ENCODE measurements around the gene RALGDS.
"Not testable (repeated sequence)": the region's sequence is repeated elsewhere in the genome, so short reads cannot be mapped to it uniquely, and the experiment has no call there.

Gene RALGDS

DNA sequence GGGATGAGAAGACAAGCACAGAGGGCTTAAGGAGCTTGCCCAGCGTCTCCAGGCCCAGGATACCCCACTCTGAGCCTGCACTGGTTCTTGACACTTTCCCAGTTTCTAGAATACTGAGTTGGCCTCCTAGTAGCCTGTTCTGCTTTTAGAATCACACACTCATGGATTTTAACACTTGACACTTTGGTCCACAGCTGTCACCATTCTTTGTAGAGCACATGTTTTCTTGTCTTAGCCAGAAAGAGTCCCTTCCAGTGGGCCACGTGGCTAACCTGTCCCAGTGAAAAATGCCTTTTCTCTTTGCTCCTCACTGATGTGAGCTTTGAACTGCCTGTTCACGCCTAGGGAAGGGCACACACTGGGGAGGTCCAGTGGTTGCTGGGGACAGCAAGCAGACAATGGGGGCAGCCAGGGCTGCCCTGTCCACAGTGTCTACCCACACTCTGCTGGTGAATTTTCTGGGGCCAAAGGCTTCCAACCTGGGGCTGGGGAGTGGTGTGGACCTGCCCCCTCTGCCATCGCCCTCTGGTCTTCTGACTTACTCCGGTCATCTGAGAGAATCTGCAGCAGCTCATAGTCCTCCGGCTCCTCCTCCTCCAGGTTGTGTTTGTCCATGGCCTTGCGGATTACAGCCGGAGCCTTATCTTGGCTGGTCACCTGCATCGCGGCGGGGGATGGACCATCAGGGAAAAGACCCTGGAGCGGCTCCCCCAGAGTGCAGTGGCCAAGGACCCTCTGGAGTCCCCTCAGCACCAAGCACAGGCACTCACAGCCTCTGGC, 21.1 kb downstream of the RALGDS start:
- peaks cover 54 to 76% of the 10 kb centered on the region in 2 donors for H3K36me3 ChIP-seq (ENCODE audit: control insufficient read depth in 1 of 2, insufficient read depth in 2 of 2, low read length in 2 of 2)
- H3K4me1 ChIP-seq (ENCODE audit: control insufficient read depth in 1 of 2, insufficient read depth in 2 of 2, low read length in 2 of 2): peaks cover 4 to 5% of the 10 kb centered on the region in 2 donors
- H3K9ac ChIP-seq (ENCODE audit: low read depth in 1 of 2, low read length in 2 of 2): no peak overlapping the region
- peaks cover 4 to 12% of the 10 kb centered on the region in 2 donors for H3K9me3 ChIP-seq (ENCODE audit: control insufficient read depth in 1 of 2, low read length in 2 of 2)
- no peak overlapping the region for H3K4me3 ChIP-seq (ENCODE audit: low read depth in 1 of 2, low read length in 2 of 2)
- H3K27me3 ChIP-seq (ENCODE audit: control insufficient read depth in 1 of 2, insufficient read depth in 2 of 2, low read length in 2 of 2): no peaks in the 10 kb centered on the region
- no peak overlapping the region for H3K27ac ChIP-seq (ENCODE audit: low read depth, low read length)

DNA sequence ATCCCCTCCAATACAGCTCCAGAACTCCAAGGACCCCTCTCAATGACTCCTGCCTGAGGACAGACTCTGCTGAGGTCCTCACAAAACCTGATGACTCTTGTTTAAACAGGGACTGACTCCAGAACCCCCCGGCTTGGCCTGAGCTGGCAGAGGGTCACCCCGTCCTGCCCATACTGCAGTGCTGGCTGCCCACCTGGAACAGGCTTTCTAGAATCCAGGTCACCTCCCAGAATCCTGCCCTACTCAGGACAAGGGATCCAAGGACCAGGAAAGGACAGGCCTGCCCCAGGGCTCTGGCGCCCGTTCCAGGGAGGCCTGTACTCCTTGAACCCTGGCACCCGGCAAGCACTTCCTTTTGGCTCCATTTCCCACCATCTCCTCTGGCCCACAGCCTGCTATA, 22.2 kb downstream of the RALGDS start:
- Histone ChIP-seq H3K27ac (ENCODE audit: low read depth, low read length) (no peak overlapping the region), H3K4me1 (ENCODE audit: control insufficient read depth in 1 of 2, insufficient read depth in 2 of 2, low read length in 2 of 2) (peaks cover 4 to 5% of the 10 kb centered on the region in 2 donors), H3K9ac (ENCODE audit: low read depth in 1 of 2, low read length in 2 of 2) (no peak overlapping the region), H3K9me3 (ENCODE audit: control insufficient read depth in 1 of 2, low read length in 2 of 2) (peaks cover 4 to 12% of the 10 kb centered on the region in 2 donors), H3K36me3 (ENCODE audit: control insufficient read depth in 1 of 2, insufficient read depth in 2 of 2, low read length in 2 of 2) (peaks cover 54 to 72% of the 10 kb centered on the region in 2 donors), H3K27me3 (ENCODE audit: control insufficient read depth in 1 of 2, insufficient read depth in 2 of 2, low read length in 2 of 2) (no peaks in the 10 kb centered on the region), H3K4me3 (ENCODE audit: low read depth in 1 of 2, low read length in 2 of 2) (no peak overlapping the region)

DNA sequence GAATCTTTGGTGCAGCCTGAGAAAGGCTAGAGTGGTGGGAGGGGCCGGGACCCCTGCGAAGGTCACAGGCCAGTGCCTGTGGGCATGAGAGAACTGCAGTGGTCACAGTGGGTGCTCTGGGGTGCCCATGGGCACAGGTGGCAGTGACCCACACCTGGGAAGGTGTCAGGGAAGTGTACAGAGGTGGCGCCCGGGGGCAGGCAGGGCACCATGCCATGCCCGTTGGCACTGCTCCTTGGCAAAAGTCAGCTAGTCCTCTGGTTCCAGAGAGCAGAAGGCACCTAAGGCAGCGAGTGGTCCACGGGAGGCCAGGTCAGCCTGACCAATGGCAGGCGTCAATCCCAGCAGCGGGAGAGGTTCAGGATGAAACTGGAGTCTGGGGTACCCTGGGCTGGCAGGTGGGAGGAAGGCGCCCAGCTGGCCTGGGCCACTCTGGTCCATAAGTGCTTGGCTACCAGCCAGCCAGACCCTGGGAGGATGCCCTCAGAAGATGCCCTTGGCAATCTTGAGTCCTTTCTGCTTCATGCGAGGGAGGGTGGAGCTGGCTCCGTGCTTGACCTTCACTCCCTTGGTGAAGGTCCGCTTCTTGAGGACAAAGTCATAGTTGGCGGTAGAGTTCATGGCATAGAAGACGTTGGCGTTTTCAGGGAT, 22.8 kb downstream of the RALGDS start:
- Histone ChIP-seq H3K27me3 (ENCODE audit: control insufficient read depth in 1 of 2, insufficient read depth in 2 of 2, low read length in 2 of 2) (no peaks in the 10 kb centered on the region), H3K27ac (ENCODE audit: low read depth, low read length) (no peak overlapping the region), H3K4me1 (ENCODE audit: control insufficient read depth in 1 of 2, insufficient read depth in 2 of 2, low read length in 2 of 2) (peaks cover 0 to 1% of the 10 kb centered on the region in 2 donors), H3K4me3 (ENCODE audit: low read depth in 1 of 2, low read length in 2 of 2) (no peak overlapping the region), H3K9ac (ENCODE audit: low read depth in 1 of 2, low read length in 2 of 2) (no peak overlapping the region), H3K36me3 (ENCODE audit: control insufficient read depth in 1 of 2, insufficient read depth in 2 of 2, low read length in 2 of 2) (peaks cover 54 to 65% of the 10 kb centered on the region in 2 donors), H3K9me3 (ENCODE audit: control insufficient read depth in 1 of 2, low read length in 2 of 2) (peaks cover 4 to 12% of the 10 kb centered on the region in 2 donors)

DNA sequence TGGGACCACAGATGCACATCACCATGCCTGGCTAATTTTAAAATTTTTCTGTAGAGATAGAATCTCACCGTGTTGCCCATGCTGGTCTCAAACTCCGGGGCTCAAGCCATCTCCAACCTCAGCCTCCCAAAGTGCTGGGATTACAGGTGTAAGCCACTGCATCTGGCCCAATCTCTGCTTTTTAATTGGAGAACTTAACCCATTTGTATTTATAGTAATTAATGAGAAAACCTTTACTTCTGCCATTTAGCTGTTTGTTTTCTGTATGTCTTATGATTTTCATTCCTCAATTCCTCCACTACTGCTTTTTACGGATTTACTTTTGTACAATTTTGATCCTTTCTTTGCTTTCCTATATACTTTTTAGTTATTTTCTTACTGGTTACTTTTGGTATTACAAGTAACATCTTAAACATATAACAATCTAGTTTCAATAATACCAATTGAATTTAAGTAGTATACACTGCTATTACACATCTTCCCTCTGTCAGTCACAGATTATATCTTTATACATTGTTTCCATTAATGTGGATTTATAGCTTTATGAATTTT, 26.1 kb downstream of the RALGDS start:
- H3K36me3 ChIP-seq (ENCODE audit: control insufficient read depth in 1 of 2, insufficient read depth in 2 of 2, low read length in 2 of 2): peaks cover 25 to 32% of the 10 kb centered on the region in 2 donors
- peaks cover 4 to 12% of the 10 kb centered on the region in 2 donors for H3K9me3 ChIP-seq (ENCODE audit: control insufficient read depth in 1 of 2, low read length in 2 of 2)
- H3K9ac ChIP-seq (ENCODE audit: low read depth in 1 of 2, low read length in 2 of 2): no peak overlapping the region
- H3K4me1 ChIP-seq (ENCODE audit: control insufficient read depth in 1 of 2, insufficient read depth in 2 of 2, low read length in 2 of 2): no peaks in the 10 kb centered on the region
- H3K27ac ChIP-seq (ENCODE audit: low read depth, low read length): no peak overlapping the region
- H3K27me3 ChIP-seq (ENCODE audit: control insufficient read depth in 1 of 2, insufficient read depth in 2 of 2, low read length in 2 of 2): no peaks in the 10 kb centered on the region
- H3K4me3 ChIP-seq (ENCODE audit: low read depth in 1 of 2, low read length in 2 of 2): no peak overlapping the region

DNA sequence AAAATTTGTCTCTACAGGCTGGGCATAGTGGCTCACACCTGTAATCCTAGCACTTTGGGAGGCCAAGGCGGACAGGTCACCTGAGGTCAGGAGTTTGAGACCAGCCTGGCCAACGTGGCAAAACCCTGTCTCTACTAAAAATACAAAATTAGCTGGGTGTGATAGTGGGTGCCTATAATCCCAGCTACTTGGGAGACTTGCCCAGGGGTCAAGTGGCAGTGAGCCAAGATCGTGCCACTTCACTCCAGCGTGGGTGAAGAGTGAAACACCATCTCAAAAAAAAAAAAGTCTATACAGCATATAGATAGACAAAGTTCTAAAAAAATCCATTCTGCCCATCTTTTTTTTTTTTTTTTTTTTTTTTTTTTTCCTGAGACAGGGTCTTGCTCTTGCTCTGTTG, 26.7 kb downstream of the RALGDS start:
- H3K9ac ChIP-seq (ENCODE audit: low read depth in 1 of 2, low read length in 2 of 2); H3K4me1 ChIP-seq (ENCODE audit: control insufficient read depth in 1 of 2, insufficient read depth in 2 of 2, low read length in 2 of 2); H3K4me3 ChIP-seq (ENCODE audit: low read depth in 1 of 2, low read length in 2 of 2); H3K27ac ChIP-seq (ENCODE audit: low read depth, low read length); H3K27me3 ChIP-seq (ENCODE audit: control insufficient read depth in 1 of 2, insufficient read depth in 2 of 2, low read length in 2 of 2): not testable (repeated sequence)
- H3K9me3 ChIP-seq (ENCODE audit: control insufficient read depth in 1 of 2, low read length in 2 of 2): peaks cover 4 to 12% of the 10 kb centered on the region in 2 donors
- peaks cover 22 to 26% of the 10 kb centered on the region in 2 donors for H3K36me3 ChIP-seq (ENCODE audit: control insufficient read depth in 1 of 2, insufficient read depth in 2 of 2, low read length in 2 of 2)

DNA sequence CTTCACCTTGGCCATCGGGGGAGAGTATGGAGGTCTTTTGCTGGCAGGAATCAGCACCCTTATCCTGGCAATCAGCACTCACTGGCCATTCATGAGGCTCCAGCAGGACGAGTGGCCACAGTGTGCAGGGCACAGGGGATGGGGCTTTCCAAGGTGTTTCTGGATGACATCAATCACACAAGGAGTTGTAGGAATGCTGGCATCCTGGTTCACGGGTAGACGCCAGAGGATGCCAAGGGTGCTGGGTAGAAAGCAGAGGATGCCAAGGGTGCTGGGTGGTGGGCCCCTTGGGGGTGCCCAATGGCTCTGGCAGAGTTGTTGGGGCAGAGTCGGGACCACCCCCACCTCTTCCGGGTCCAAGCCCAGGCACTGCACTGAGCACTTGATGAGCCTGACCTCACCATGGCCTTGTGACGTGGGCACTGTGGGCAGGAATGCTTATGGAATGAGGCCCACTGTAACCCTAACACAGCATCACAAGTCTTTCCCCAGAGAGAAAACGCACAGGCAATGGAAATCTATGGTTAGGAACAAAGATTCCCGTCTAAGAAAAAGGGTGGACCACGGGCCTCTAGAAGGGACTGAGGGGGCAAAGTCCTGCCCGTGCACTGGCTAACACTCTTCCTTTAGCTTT, 30.2 kb downstream of the RALGDS start:
- Histone ChIP-seq H3K4me3 (ENCODE audit: low read depth in 1 of 2, low read length in 2 of 2) (no peak overlapping the region), H3K27ac (ENCODE audit: low read depth, low read length) (no peak overlapping the region), H3K9me3 (ENCODE audit: control insufficient read depth in 1 of 2, low read length in 2 of 2) (peaks cover 0 to 3% of the 10 kb centered on the region in 2 donors)

DNA sequence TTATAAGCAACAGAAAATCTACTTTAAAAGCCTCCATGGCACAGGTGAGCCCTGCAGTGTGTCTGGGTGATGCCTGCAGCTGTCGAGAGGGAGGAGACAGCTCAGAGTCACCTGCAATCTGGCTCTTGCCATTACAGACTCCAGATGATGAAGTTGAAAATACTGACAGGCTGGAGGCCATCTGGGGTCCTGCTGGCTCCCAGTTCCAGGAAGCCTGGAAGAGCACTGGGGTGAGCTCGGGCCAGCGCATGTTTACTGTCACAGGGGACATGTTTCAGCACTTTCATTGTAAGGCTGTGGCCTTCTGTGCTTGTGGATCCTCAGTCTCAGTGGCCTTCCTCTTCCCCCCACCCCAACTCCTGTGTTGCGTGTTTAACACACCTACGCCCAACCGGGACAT, 30.9 kb downstream of the RALGDS start:
- Histone ChIP-seq H3K27me3 (ENCODE audit: control insufficient read depth in 1 of 2, insufficient read depth in 2 of 2, low read length in 2 of 2) (no peaks in the 10 kb centered on the region), H3K36me3 (ENCODE audit: control insufficient read depth in 1 of 2, insufficient read depth in 2 of 2, low read length in 2 of 2) (no peaks in the 10 kb centered on the region), H3K4me3 (ENCODE audit: low read depth in 1 of 2, low read length in 2 of 2) (no peak overlapping the region), H3K9me3 (ENCODE audit: control insufficient read depth in 1 of 2, low read length in 2 of 2) (no peaks in the 10 kb centered on the region), H3K9ac (ENCODE audit: low read depth in 1 of 2, low read length in 2 of 2) (no peak overlapping the region), H3K4me1 (ENCODE audit: control insufficient read depth in 1 of 2, insufficient read depth in 2 of 2, low read length in 2 of 2) (peaks cover 0 to 3% of the 10 kb centered on the region in 2 donors), H3K27ac (ENCODE audit: low read depth, low read length) (no peak overlapping the region)

More for the DNA sequence above, 30.2 kb downstream of the RALGDS start:
- Histone ChIP-seq H3K36me3 (ENCODE audit: control insufficient read depth in 1 of 2, insufficient read depth in 2 of 2, low read length in 2 of 2) (no peaks in the 10 kb centered on the region), H3K4me1 (ENCODE audit: control insufficient read depth in 1 of 2, insufficient read depth in 2 of 2, low read length in 2 of 2) (peaks cover 0 to 3% of the 10 kb centered on the region in 2 donors), H3K9ac (ENCODE audit: low read depth in 1 of 2, low read length in 2 of 2) (no peak overlapping the region), H3K27me3 (ENCODE audit: control insufficient read depth in 1 of 2, insufficient read depth in 2 of 2, low read length in 2 of 2) (no peaks in the 10 kb centered on the region)

DNA sequence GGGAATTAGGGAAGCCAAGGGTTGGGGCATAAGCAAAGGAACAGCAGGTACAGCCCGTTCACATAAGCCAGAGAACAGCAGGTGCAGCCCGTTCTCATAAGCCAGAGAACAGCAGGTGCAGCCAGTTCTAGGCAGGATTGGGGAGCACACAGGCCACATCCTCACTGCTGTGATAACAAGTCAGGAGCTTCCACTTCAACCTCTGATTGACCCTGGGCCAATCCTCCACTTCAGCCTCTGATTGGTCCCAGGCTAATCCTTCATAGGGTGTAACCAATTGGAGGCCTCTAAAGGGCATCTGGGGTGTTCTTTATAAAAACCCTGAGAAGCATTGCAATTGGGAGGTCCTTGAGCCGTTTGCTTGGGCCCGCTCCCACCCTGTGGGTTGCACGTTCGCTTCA, 31.8 kb downstream of the RALGDS start:
- H3K27me3 ChIP-seq (ENCODE audit: control insufficient read depth in 1 of 2, insufficient read depth in 2 of 2, low read length in 2 of 2): no peaks in the 10 kb centered on the region
- H3K9ac ChIP-seq (ENCODE audit: low read depth in 1 of 2, low read length in 2 of 2): no peak overlapping the region
- H3K36me3 ChIP-seq (ENCODE audit: control insufficient read depth in 1 of 2, insufficient read depth in 2 of 2, low read length in 2 of 2): no peaks in the 10 kb centered on the region
- no peaks in the 10 kb centered on the region for H3K9me3 ChIP-seq (ENCODE audit: control insufficient read depth in 1 of 2, low read length in 2 of 2)
- peaks cover 0 to 3% of the 10 kb centered on the region in 2 donors for H3K4me1 ChIP-seq (ENCODE audit: control insufficient read depth in 1 of 2, insufficient read depth in 2 of 2, low read length in 2 of 2)
- no peak overlapping the region for H3K4me3 ChIP-seq (ENCODE audit: low read depth in 1 of 2, low read length in 2 of 2)
- H3K27ac ChIP-seq (ENCODE audit: low read depth, low read length): no peak overlapping the region

DNA sequence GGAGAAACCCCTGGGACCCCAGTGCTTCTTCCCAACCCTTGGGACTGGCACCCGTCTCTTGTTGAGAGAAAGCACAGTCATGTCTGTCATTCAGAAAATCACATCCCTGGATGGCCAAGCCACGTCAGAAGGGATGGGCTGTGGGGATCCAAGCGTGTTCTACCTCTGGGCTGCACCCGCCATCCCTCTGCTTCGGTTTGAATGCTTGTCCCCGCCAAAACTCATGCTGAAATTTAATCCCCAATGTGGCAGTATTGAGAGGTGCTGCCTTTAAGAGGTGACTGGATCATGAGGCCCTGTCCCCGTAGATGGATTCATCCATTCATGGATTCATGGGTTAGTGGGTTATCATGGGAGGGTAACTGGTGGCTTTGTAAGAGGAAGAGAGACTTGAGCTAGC, 32.3 kb downstream of the RALGDS start:
- Histone ChIP-seq H3K4me3 (ENCODE audit: low read depth in 1 of 2, low read length in 2 of 2) (no peak overlapping the region), H3K36me3 (ENCODE audit: control insufficient read depth in 1 of 2, insufficient read depth in 2 of 2, low read length in 2 of 2) (no peaks in the 10 kb centered on the region)

More for the DNA sequence above, 32.3 kb downstream of the RALGDS start:
- H3K27me3 ChIP-seq (ENCODE audit: control insufficient read depth in 1 of 2, insufficient read depth in 2 of 2, low read length in 2 of 2): no peaks in the 10 kb centered on the region
- H3K4me1 ChIP-seq (ENCODE audit: control insufficient read depth in 1 of 2, insufficient read depth in 2 of 2, low read length in 2 of 2): peaks cover 0 to 3% of the 10 kb centered on the region in 2 donors
- H3K9me3 ChIP-seq (ENCODE audit: control insufficient read depth in 1 of 2, low read length in 2 of 2): no peaks in the 10 kb centered on the region
- no peak overlapping the region for H3K9ac ChIP-seq (ENCODE audit: low read depth in 1 of 2, low read length in 2 of 2)
- no peak overlapping the region for H3K27ac ChIP-seq (ENCODE audit: low read depth, low read length)
